ENCODE results near the gene PCSK6.
"Not testable (repeated sequence)": the region's sequence is repeated elsewhere in the genome, so short reads cannot be mapped to it uniquely, and the experiment has no call there.

PCSK6 gene

GRCh38 chr15:101428758-101429157 lies 60.7 kb downstream of the PCSK6 start:
- no peak for DNase-seq

- DNase-seq = no peak
Measured at GRCh38 chr15:101427606-101428487, 61.7 kb downstream of the PCSK6 start.

- no peak for DNase-seq
Measured at GRCh38 chr15:101426761-101427333, 62.7 kb downstream of the PCSK6 start.

DNA sequence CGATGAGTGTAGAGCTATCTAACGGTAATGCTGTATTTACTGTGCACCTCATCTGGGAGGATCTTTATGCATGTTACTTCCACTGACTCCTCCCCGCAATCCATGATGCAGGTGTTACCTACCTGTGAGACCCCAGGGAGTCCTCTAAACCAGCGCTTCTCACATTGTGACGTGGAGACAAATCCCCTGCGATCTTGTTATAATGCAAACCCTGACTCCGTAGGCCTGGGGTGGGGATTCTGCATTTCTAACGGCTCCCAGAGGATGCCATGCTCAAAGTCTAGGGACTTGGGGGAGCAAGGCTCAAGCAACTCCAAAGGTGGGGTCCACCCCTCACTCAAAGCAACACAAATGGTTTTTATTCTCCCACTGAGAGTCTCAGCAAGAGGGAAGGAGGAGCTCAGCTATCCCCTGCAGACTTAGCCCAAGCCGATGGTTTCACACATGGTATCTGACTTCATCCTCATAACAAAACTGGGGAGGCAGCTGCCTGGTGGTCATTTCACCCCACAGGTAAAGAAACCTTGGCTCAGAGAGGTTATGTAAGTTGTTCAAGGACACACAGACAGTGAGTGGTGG lies 63.6 kb downstream of the PCSK6 start:
- no peak for DNase-seq

DNA sequence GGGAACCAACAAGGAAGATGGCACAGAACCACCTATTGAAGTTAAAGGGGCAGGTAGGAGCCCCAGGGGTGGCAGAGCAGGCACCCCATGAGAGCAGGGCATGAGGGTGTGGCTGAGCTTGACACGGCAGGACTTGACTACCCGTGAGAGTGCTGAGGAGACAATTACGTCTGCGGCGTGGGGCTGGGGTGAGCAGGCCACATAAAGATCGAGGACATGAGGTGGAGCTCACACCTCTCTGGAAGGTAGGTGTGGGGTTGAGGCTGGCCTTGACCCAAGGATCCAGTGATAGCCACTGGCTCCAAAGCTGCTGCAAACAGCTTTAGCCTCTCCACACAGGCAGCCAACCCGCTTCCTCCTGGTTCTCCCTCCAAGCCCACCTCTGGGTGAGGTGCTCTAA lies 64.5 kb downstream of the PCSK6 start:
- no peak for DNase-seq

GRCh38 chr15:101420232-101420631 lies 69.3 kb downstream of the PCSK6 start:
- no peak for DNase-seq

DNA sequence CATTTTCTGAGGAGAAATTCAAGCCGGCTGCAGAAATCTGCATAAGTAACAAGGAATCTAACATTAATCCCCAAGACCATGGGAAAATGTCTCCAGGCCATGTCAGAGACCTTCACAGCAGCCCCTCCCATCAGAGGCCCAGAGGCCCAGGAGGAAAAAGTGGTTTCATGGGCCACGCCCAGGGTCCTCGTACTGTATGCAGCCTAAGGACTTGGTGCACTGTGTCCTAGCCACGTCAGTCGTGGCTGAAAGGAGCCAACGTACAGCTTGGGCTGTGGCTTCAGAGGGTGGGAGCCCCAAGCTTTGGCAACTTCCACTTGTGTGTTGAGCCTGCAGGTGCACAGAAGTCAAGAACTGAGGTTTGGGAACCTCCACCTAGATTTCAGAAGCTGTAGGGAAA lies 73.0 kb downstream of the PCSK6 start:
- not testable (repeated sequence) for DNase-seq

GRCh38 chr15:101413239-101413638 lies 76.3 kb downstream of the PCSK6 start:
- no peak for DNase-seq

DNA sequence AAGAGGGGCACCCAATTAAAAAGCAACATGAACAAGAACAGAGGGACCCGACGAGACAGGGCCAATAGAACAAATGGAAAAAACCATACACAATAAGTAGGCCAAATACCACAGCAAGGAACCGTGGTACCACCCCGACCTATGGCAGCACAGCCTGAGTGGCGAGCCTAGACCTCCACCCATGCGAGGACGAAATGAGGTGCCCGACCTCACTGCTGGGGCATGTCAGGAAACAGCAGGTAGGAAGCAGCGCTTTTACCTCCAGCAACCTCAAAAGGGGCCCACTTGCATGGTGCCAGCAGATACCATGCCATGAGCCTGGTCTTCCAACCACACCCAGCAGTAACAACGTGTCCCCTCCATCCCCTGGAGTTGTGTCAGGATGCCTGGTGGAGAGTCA lies 77.9 kb downstream of the PCSK6 start:
- DNase-seq = no peak

DNA sequence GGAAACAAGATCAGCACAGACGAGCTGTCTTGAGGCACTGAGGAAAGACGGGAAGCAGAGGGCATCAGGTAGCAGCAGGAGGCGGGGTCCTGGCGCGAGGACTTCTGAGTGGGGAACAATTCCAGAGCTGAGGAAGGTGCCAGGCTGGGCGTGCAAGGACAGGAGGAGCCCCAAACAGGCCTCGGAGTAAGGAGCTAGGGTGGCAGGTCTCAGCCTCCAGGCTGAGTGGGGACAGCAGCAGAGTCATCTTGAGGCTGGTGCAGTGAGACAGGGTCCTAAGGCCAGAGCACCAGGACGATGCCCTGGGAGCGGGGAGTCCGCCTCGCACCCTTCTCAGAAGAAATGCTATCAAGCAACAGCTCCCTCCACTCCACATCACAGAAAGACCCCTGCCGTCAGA lies 78.4 kb downstream of the PCSK6 start:
- no peak for DNase-seq

DNA sequence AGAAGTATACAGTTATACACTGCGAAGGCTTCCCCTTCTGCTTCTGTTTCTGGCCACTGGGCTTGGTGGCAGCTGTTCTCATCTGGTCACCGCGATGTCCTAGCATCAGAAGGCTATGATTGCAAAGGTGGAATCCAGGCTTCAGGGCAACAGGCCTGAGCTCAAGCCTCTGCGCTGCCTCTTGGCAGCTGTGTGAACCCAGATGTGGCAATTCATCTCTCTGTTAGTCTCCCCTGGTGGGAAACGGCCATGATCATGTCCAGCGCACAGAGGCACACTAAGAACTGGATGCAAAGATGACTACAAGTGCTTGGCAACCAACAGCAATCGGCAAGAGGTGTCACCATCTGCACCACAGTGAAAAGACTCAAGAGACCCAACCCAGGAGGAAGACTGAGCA lies 78.9 kb downstream of the PCSK6 start:
- no peak for DNase-seq

DNA sequence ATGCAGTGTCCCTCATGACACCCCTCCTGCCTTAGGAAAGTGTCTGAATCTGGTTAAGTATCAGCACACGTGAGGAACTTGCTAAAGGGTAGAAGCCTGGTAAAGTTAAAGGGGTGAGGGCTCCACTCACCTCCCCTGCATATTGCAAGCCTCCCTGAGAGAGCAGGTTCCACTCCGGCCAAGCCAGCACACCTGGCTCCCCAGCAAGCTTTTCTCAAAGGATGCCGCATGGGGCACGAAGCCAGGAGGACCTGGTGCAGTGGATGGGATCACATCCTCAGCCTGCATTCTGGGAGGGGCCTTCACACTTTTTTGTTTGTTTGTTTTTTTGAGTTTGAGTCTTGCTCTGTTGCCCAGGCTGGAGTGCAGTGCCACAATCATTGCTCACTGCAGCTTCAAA lies 79.9 kb downstream of the PCSK6 start:
- DNase-seq = no peak

DNA sequence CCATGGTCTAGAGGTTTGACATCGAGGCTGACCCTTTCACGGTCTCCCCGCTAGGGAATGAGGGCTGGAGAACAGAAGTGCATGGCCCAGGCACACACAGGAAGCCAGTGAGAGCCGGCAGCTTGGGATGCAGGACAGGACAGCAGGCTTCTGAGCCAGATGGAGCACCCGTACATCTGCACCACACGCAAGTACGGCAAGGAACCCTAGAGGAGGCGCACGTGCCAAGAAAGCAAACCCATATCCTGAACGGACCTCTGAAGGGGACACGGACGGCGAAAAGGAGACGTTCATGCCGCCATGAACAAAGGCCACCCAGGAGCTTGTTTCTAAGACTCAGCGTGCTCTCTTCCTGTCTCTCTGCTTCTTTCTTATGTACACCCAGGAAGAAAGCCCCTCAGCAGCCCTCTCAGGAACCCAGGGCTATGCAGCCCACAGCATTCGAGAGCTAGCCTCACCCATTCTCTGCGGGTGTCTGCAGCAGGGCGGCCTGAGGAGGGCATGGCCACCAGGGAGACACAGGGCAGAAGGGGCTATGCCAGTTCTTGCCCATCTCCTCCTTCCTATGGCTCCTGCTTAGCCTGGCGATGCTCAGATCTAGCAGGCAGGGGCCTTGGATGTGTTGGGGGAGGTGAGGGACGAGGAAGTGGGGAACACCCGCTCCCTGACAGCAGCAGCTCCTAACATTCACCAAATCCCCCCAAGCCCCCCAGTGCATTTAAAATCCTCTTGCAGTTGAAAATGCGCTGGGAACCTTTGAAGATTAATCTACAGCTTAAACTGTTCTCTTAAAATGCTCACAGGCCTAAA lies 81.3 kb downstream of the PCSK6 start:
- no peak for DNase-seq

- no peak for DNase-seq
Measured at GRCh38 chr15:101407439-101407838, 82.1 kb downstream of the PCSK6 start.

GRCh38 chr15:101406526-101407195 lies 82.8 kb downstream of the PCSK6 start:
- DNase-seq = no peak

- DNase-seq = no peak
Measured at GRCh38 chr15:101406036-101406435, 83.5 kb downstream of the PCSK6 start.

- no peak for DNase-seq
Measured at GRCh38 chr15:101404245-101404644, 85.3 kb downstream of the PCSK6 start.

DNA sequence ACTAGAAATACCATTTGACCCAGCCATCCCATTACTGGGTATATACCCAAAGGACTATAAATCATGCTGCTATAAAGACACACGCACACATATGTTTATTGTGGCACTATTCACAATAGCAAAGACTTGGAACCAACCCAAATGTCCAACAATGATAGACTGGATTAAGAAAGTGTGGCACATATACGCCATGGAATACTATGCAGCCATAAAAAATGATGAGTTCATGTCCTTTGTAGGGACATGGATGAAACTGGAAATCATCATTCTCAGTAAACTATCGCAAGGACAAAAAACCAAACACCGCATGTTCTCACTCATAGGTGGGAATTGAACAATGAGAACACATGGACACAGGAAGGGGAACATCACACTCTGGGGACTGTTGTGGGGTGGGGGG lies 86.6 kb downstream of the PCSK6 start:
- DNase-seq = not testable (repeated sequence)

GRCh38 chr15:101401286-101401685 lies 88.2 kb downstream of the PCSK6 start:
- no peak for DNase-seq

GRCh38 chr15:101399431-101399830 lies 90.1 kb downstream of the PCSK6 start:
- DNase-seq = no peak

DNA sequence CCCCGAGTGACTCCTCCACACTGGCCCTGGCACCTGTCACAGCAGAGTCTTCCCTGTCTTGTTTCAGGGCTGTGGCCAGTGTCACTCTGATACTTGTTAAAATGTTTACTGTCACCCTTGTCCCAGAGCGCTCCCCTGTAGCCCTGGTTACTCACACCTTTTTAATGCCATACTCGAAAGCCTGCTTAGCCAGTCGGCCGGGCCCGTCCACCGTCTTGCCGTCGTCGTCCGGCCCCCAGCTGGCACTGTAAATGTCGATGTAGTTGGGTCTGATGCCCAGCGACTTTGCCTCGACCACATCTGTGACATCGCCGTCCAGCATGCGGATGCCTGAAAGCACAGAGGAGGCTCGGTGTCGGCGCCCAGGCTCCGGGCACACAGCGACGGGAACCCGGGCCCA lies 91.3 kb downstream of the PCSK6 start:
- DNase-seq = no peak

GRCh38 chr15:101397521-101398003 lies 91.9 kb downstream of the PCSK6 start:
- no peak for DNase-seq
